Measurements from ENCODE around the gene KIAA0825. TPM values are rescaled to one million over a fixed set of nuclear protein-coding genes. Genes with fewer than 3 reads are reported as not detected.

Gene KIAA0825
- total and polyA plus RNA-seq, 8 donors, result 5.1 to 6.9 (median 6.5) TPM

GRCh38 chr5:94620256-94620655, 1.9 kb upstream of the KIAA0825 start:
- no peak for ATAC-seq
- H3K4me3 ChIP-seq, result no peak overlapping the region
- intact Hi-C loops (cut with DNase I), result no loop called here

GRCh38 chr5:94618029-94618492, 343 bp downstream of the KIAA0825 start:
- H3K36me3 ChIP-seq, result no peaks in the 10 kb centered on the region
- H3K9me3 ChIP-seq, result no peaks in the 10 kb centered on the region
- H3K4me1 ChIP-seq, result peaks cover 0 to 31% of the 10 kb centered on the region in 2 donors
- H3K27ac ChIP-seq, result peak overlapping the region; percentile 76 to 92
- no peak for TF ChIP-seq CTCF (IDR thresholded peaks at IDR 0.05)
- ATAC-seq (peak; percentile 77), DNase-seq (peak in 3 of 4 donors; percentile 71 to 79 (median 72))
- no peaks in the 10 kb centered on the region for H3K27me3 ChIP-seq
- intact Hi-C loops (cut with DNase I), result no loop called here
- peak overlapping the region; percentile 79 to 89 for H3K4me3 ChIP-seq

More at GRCh38 chr5:94620256-94620655, 1.9 kb upstream of the KIAA0825 start:
- H3K27ac ChIP-seq, result no peak overlapping the region
- DNase-seq, result no peak
- no peaks in the 10 kb centered on the region for H3K9me3 ChIP-seq
- H3K27me3 ChIP-seq, result no peaks in the 10 kb centered on the region
- H3K4me1 ChIP-seq, result peaks cover 0 to 31% of the 10 kb centered on the region in 2 donors
- no peaks in the 10 kb centered on the region for H3K36me3 ChIP-seq
- TF ChIP-seq CTCF (IDR thresholded peaks at IDR 0.05), result no peak

DNA sequence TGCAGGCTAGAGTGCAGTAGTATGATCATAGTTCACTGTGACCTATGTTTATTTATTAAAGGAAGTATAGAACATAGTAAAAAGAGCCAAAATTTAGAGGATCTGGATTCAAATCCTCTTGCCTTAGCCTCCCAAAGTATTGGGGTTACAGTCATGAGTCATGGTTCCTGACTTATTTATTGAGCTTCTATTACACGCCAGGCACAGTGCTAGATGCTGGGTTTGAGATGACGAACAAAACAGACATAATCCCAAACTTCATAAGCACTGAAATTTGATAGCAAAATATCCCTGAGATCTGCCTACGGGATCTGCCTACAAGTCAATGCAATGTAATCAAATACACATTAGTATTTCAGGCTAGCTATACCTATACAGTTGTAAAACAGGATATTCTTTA, 2.5 kb downstream of the KIAA0825 start:
- Histone ChIP-seq H3K4me3 (no peak overlapping the region), H3K27ac (no peak overlapping the region), H3K36me3 (no peaks in the 10 kb centered on the region), H3K27me3 (no peaks in the 10 kb centered on the region), H3K4me1 (peaks cover 0 to 31% of the 10 kb centered on the region in 2 donors), H3K9me3 (no peaks in the 10 kb centered on the region)
- DNase-seq (no peak), ATAC-seq (no peak)
- intact Hi-C loops (cut with DNase I), result no loop called here
- TF ChIP-seq CTCF (IDR thresholded peaks at IDR 0.05), result no peak

DNA sequence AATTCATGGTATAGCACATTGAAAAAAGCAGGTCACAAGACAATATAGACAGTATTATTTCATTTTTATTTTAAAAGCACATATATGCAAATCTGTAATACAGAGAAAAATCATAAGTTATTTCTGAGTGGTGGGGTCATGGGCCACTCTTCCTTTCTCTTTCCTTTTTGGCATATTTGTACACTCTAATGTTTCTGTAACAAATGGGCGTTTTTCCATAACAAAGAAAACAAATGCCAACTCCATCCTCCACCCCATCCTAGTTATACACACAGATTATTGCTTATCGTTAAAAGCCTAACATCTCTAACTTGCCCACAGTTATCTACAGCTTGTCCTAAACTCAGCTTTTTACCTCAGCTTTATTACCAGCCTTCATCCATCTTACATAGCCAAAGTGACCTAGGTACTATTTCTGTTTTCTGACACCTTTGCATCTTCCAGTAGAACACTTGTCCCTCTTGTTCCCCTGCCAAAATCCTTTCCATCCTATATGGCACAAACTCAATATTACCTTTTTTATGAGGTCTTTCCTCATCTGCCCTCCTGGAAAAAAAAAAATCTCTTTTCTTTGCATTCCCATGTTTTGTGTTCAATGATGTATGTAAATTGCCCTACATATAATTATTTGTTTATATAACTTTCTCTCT, 4.1 kb downstream of the KIAA0825 start:
- Histone ChIP-seq H3K36me3 (no peaks in the 10 kb centered on the region), H3K4me1 (peaks cover 0 to 22% of the 10 kb centered on the region in 2 donors), H3K9me3 (no peaks in the 10 kb centered on the region), H3K4me3 (no peak overlapping the region), H3K27me3 (no peaks in the 10 kb centered on the region), H3K27ac (no peak overlapping the region)
- DNase-seq (no peak), ATAC-seq (no peak)
- TF ChIP-seq CTCF (IDR thresholded peaks at IDR 0.05), result no peak
- intact Hi-C loops (cut with DNase I), result no loop called here

DNA sequence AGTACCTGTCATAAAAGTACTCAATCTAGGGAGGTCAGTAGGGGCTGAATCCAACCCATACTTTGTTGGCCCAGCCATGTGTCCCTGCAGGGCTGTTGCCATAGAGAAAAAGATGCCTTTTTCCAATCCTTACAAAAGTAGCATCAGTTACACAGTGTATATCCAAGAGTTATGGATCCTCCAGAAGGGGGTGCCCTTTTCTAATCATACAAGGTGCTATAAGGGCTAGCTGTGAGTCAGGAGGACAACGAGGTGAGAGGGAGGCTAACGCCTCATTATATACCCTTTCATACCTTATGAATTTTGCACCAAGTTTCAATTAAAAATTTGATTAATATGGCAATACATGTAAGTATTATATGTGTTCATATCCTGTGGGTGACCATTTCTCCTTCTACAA, 4.8 kb downstream of the KIAA0825 start:
- no peaks in the 10 kb centered on the region for H3K9me3 ChIP-seq
- DNase-seq (peak in 1 of 4 donors; percentile 4), ATAC-seq (no peak)
- no peak overlapping the region for H3K4me3 ChIP-seq
- intact Hi-C loops (cut with DNase I), result no loop called here
- no peak for TF ChIP-seq CTCF (IDR thresholded peaks at IDR 0.05)
- H3K27ac ChIP-seq, result no peak overlapping the region
- peaks cover 0 to 19% of the 10 kb centered on the region in 2 donors for H3K4me1 ChIP-seq
- no peaks in the 10 kb centered on the region for H3K36me3 ChIP-seq
- no peaks in the 10 kb centered on the region for H3K27me3 ChIP-seq
